Measurements from ENCODE around the gene TAF1B.

TAF1B gene

DNA sequence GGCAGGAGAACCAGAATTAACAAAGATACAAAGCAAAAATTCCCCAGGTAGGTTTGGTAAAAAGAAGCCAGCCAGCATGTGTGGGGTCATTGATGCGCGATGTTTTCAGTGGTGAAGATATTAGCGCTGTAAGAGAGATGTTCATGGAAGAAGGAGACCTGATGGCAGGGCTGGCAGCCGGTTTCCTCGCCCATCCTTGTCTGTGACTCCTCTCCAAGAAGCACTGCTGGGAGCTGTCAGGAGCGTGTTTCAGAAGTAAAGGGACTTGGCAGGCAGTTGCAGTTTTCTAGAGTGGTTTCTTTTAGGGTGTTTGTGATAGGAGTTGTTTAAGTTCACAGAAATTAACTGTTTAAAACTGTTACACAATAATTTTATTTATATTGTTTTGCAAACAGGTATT is 24.6 kb downstream of the TAF1B start:
- H3K4me3 ChIP-seq (ENCODE audit: low read depth, low read length): no peak overlapping the region
- no peaks in the 10 kb centered on the region for H3K27me3 ChIP-seq (ENCODE audit: control insufficient read depth, insufficient read depth, low read length)
- H3K4me1 ChIP-seq (ENCODE audit: control insufficient read depth, insufficient read depth, low read length): no peaks in the 10 kb centered on the region
- H3K36me3 ChIP-seq (ENCODE audit: control insufficient read depth, insufficient read depth, low read length): no peaks in the 10 kb centered on the region
- no peak overlapping the region for H3K9ac ChIP-seq (ENCODE audit: low read depth, low read length)
- no peaks in the 10 kb centered on the region for H3K9me3 ChIP-seq (ENCODE audit: control insufficient read depth, insufficient read depth, low read length)

- H3K36me3 ChIP-seq (ENCODE audit: control insufficient read depth, insufficient read depth, low read length): peaks cover 5% of the 10 kb centered on the region
- H3K4me3 ChIP-seq (ENCODE audit: low read depth, low read length): no peak overlapping the region
- no peak overlapping the region for H3K9ac ChIP-seq (ENCODE audit: low read depth, low read length)
- peaks cover 5% of the 10 kb centered on the region for H3K4me1 ChIP-seq (ENCODE audit: control insufficient read depth, insufficient read depth, low read length)
- H3K9me3 ChIP-seq (ENCODE audit: control insufficient read depth, insufficient read depth, low read length): no peaks in the 10 kb centered on the region
- H3K27me3 ChIP-seq (ENCODE audit: control insufficient read depth, insufficient read depth, low read length): no peaks in the 10 kb centered on the region
These were observed 30.1 kb downstream of the TAF1B start for GRCh38 chr2:9873337-9873736.

- H3K4me3 ChIP-seq (ENCODE audit: low read depth, low read length): no peak overlapping the region
- no peak overlapping the region for H3K9ac ChIP-seq (ENCODE audit: low read depth, low read length)
- H3K36me3 ChIP-seq (ENCODE audit: control insufficient read depth, insufficient read depth, low read length): peaks cover 5% of the 10 kb centered on the region
- peaks cover 5% of the 10 kb centered on the region for H3K4me1 ChIP-seq (ENCODE audit: control insufficient read depth, insufficient read depth, low read length)
- H3K27me3 ChIP-seq (ENCODE audit: control insufficient read depth, insufficient read depth, low read length): no peaks in the 10 kb centered on the region
- no peaks in the 10 kb centered on the region for H3K9me3 ChIP-seq (ENCODE audit: control insufficient read depth, insufficient read depth, low read length)
These were observed 33.8 kb downstream of the TAF1B start for GRCh38 chr2:9877026-9877425.

GRCh38 chr2:9877726-9878125 is 34.5 kb downstream of the TAF1B start:
- Histone ChIP-seq H3K36me3 (ENCODE audit: control insufficient read depth, insufficient read depth, low read length) (peaks cover 5% of the 10 kb centered on the region), H3K9ac (ENCODE audit: low read depth, low read length) (no peak overlapping the region), H3K9me3 (ENCODE audit: control insufficient read depth, insufficient read depth, low read length) (no peaks in the 10 kb centered on the region), H3K4me3 (ENCODE audit: low read depth, low read length) (no peak overlapping the region), H3K27me3 (ENCODE audit: control insufficient read depth, insufficient read depth, low read length) (no peaks in the 10 kb centered on the region), H3K4me1 (ENCODE audit: control insufficient read depth, insufficient read depth, low read length) (peaks cover 5% of the 10 kb centered on the region)

DNA sequence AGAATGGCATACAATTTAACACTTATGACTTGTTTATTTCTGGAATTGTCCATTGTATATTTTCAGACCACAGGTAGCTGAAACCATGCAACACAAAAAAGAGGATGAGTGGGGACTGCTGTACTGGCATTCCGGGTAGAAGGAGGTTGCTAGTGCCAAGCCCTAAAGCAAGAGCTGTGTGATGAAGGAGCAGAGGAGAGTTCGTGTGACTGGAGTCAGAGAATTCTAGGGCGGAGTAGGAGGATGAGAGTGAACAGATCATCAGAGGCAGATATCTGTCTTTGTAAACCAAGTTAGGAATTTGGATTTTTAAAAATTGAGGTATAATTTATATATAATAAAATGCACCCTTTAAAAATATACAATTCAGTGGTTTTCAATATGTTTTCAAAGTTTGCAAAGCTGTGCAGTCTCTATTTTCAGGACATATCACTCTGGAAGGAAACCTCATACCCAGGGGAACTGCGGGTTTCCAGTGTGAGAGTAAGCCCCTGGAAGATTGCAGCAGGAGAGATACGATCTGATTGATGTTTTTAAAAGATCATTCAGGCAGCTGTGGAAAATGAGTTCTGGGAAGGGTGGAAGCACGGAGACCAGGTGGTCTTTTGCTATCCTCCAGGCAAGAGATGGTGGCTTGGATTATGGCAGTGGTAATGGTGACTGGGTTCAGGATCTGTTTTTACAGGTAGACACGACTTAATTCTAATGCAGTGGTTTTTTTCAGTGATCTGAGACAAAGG is 36.4 kb downstream of the TAF1B start:
- Histone ChIP-seq H3K4me3 (ENCODE audit: low read depth, low read length) (no peak overlapping the region), H3K9ac (ENCODE audit: low read depth, low read length) (no peak overlapping the region), H3K4me1 (ENCODE audit: control insufficient read depth, insufficient read depth, low read length) (peaks cover 5% of the 10 kb centered on the region), H3K36me3 (ENCODE audit: control insufficient read depth, insufficient read depth, low read length) (peaks cover 5% of the 10 kb centered on the region), H3K9me3 (ENCODE audit: control insufficient read depth, insufficient read depth, low read length) (no peaks in the 10 kb centered on the region), H3K27me3 (ENCODE audit: control insufficient read depth, insufficient read depth, low read length) (no peaks in the 10 kb centered on the region)

DNA sequence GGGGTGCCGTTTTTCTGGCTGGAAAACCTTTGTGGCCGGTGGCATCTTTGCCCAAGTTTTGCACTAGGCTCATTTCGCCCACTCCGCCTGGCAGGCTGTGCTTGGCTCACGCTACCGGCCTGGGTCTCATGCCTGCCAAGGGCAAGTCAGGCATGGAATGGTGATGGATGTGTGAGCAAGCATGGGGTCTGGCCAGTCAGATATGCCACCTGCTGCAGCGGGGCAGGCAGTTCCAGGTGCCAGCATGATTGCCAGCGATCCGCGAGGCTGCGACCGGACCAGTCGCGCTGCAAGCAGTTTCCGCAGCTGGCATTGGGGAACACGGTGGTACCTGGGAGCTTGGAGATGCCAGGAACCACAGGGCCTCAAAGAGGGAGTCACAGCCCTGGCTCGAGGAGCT is 40.6 kb downstream of the TAF1B start:
- Histone ChIP-seq H3K27me3 (ENCODE audit: control insufficient read depth, insufficient read depth, low read length) (no peaks in the 10 kb centered on the region), H3K36me3 (ENCODE audit: control insufficient read depth, insufficient read depth, low read length) (peaks cover 2% of the 10 kb centered on the region), H3K4me3 (ENCODE audit: low read depth, low read length) (no peak overlapping the region), H3K4me1 (ENCODE audit: control insufficient read depth, insufficient read depth, low read length) (no peaks in the 10 kb centered on the region), H3K9ac (ENCODE audit: low read depth, low read length) (no peak overlapping the region), H3K9me3 (ENCODE audit: control insufficient read depth, insufficient read depth, low read length) (no peaks in the 10 kb centered on the region)

DNA sequence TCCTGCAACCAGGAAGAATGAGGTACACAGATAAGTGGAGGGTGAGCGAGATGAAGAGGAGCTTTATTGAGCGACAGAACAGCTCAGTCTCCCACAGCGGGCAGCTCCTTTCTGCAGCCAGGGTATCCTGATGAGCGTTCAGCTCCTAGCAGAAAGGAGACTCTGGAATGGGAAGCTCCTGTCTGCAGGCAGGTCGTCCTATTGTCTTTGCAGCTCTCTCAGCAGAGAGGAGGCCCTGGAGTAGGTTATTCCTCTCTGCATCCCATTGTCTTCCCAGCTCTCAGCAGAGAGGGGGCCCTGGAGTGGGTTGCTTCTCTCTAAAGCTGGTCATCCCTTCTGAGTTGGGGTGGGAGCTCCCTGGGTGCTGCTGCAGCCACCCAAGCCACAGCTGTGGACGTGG is 41.2 kb downstream of the TAF1B start:
- Histone ChIP-seq H3K4me1 (ENCODE audit: control insufficient read depth, insufficient read depth, low read length) (no peaks in the 10 kb centered on the region), H3K9me3 (ENCODE audit: control insufficient read depth, insufficient read depth, low read length) (no peaks in the 10 kb centered on the region), H3K36me3 (ENCODE audit: control insufficient read depth, insufficient read depth, low read length) (peaks cover 2% of the 10 kb centered on the region), H3K4me3 (ENCODE audit: low read depth, low read length) (no peak overlapping the region), H3K27me3 (ENCODE audit: control insufficient read depth, insufficient read depth, low read length) (no peaks in the 10 kb centered on the region), H3K9ac (ENCODE audit: low read depth, low read length) (no peak overlapping the region)

DNA sequence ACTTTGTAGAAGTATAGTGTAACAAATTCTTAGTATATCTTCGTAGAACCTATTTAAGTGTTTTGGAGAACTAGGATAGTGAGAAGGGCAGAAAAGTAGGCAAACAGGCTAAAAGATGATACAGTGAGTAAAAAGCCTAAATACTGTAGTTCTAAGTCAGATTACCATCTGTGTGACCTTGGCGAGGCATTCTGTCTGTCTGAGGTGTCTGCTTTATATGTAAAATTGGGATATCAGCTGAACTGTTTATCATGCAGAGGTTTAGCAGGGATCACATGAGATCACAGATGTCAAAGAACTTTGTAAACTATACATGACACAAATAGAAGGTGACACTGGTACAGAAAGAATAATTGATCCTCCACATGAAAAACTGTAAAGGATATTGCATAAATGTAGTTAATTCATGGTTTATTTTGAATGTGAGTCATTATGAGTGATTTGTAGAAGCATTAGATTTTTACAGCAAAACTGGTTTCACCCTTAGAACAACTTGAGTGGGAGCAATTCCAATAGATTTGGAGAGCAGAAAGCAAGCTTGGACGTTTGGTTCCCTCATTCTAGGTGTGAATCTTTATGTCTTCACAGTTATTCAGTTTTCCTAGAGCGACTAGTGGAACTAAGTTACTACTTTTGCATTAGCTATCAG is 41.9 kb downstream of the TAF1B start:
- no peaks in the 10 kb centered on the region for H3K9me3 ChIP-seq (ENCODE audit: control insufficient read depth, insufficient read depth, low read length)
- H3K4me1 ChIP-seq (ENCODE audit: control insufficient read depth, insufficient read depth, low read length): no peaks in the 10 kb centered on the region
- H3K9ac ChIP-seq (ENCODE audit: low read depth, low read length): no peak overlapping the region
- H3K36me3 ChIP-seq (ENCODE audit: control insufficient read depth, insufficient read depth, low read length): peaks cover 2% of the 10 kb centered on the region
- H3K27me3 ChIP-seq (ENCODE audit: control insufficient read depth, insufficient read depth, low read length): no peaks in the 10 kb centered on the region
- H3K4me3 ChIP-seq (ENCODE audit: low read depth, low read length): no peak overlapping the region

- Histone ChIP-seq H3K27me3 (ENCODE audit: control insufficient read depth, insufficient read depth, low read length) (no peaks in the 10 kb centered on the region), H3K4me1 (ENCODE audit: control insufficient read depth, insufficient read depth, low read length) (no peaks in the 10 kb centered on the region), H3K9me3 (ENCODE audit: control insufficient read depth, insufficient read depth, low read length) (no peaks in the 10 kb centered on the region), H3K36me3 (ENCODE audit: control insufficient read depth, insufficient read depth, low read length) (peaks cover 2% of the 10 kb centered on the region), H3K9ac (ENCODE audit: low read depth, low read length) (no peak overlapping the region), H3K4me3 (ENCODE audit: low read depth, low read length) (no peak overlapping the region)
These were observed 44.2 kb downstream of the TAF1B start for GRCh38 chr2:9887513-9887912.

- no peak overlapping the region for H3K9ac ChIP-seq (ENCODE audit: low read depth, low read length)
- H3K27me3 ChIP-seq (ENCODE audit: control insufficient read depth, insufficient read depth, low read length): no peaks in the 10 kb centered on the region
- H3K4me1 ChIP-seq (ENCODE audit: control insufficient read depth, insufficient read depth, low read length): no peaks in the 10 kb centered on the region
- H3K9me3 ChIP-seq (ENCODE audit: control insufficient read depth, insufficient read depth, low read length): no peaks in the 10 kb centered on the region
- H3K4me3 ChIP-seq (ENCODE audit: low read depth, low read length): no peak overlapping the region
- H3K36me3 ChIP-seq (ENCODE audit: control insufficient read depth, insufficient read depth, low read length): no peaks in the 10 kb centered on the region
These were observed 46.6 kb downstream of the TAF1B start for GRCh38 chr2:9889812-9890261.

GRCh38 chr2:9892236-9892635 is 49.0 kb downstream of the TAF1B start:
- H3K4me3 ChIP-seq (ENCODE audit: low read depth, low read length): no peak overlapping the region
- H3K4me1 ChIP-seq (ENCODE audit: control insufficient read depth, insufficient read depth, low read length): peaks cover 18% of the 10 kb centered on the region
- H3K9ac ChIP-seq (ENCODE audit: low read depth, low read length): no peak overlapping the region
- no peaks in the 10 kb centered on the region for H3K36me3 ChIP-seq (ENCODE audit: control insufficient read depth, insufficient read depth, low read length)
- H3K27me3 ChIP-seq (ENCODE audit: control insufficient read depth, insufficient read depth, low read length): no peaks in the 10 kb centered on the region
- H3K9me3 ChIP-seq (ENCODE audit: control insufficient read depth, insufficient read depth, low read length): no peaks in the 10 kb centered on the region

All from iPS-15b (cell line).